Measurements from ENCODE around the gene NCL.

- TF ChIP-seq GLMP (CRISPR knock-in tag; IDR thresholded peaks at IDR 0.05; ENCODE audit: borderline replicate concordance) (no peak), RBM22 (optimal IDR thresholded peaks at IDR 0.05; ENCODE audit: low read length) (no peak)
Measured at GRCh38 chr2:231488331-231488730, 24.0 kb upstream of the NCL start.

Measured in HepG2 (cell line).